GM19452 (cell line): Measurements from ENCODE around the gene RBCK1.
A peak's percentile ranks its signal among the peaks of the same experiment; 100 is the strongest.
"Not testable (repeated sequence)": the region's sequence is repeated elsewhere in the genome, so short reads cannot be mapped to it uniquely, and the experiment has no call there.

ENCODE experiments used
- ATAC-seq: cut with Tn5 transposase; IDR thresholded peaks from one replicate; pipeline ENCODE4 v1.9.1; 2021; ENCODE audit not compliant: unreplicated experiment

Gene RBCK1

DNA sequence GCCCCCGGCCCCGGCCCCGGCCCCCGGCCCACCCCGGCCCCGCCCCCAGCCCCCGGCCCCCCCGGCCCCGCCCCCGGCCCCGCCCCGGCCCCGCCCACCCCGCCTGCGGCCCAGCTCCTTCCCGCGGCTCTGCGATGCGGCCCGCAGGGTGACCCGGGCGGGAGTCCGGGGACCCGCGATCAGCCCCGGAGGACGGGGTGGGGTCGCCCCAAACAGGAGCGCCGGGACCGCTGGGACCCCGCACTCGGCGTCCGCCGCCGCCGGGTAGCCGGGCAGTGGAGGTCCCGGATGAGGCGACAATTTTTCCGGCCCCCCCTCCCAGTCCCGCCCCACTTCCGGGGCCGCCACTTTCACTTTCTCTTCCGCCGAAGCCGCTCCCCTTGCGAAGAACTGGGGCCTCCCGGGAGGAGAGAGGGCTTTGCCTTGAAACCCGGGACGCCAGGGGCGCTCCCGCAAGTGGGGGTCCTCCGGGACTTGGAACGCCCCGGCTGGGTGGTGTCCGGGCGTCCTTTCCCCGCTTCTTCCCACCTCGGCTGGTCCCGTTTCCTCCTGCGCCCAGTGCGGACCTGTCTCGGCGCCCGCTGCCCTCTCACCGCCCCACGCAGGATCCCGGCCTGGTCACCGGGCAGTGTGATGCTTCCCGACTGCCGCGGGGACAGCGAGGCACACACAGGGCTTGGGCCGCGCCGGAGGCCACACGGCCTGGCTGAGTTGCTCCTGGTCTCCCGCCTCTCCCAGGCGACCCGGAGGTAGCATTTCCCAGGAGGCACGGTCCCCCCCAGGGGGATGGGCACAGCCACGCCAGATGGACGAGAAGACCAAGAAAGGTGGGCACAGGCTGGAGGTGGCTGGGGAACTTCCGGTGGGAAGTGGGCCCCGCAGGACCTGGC is at the start of gene RBCK1:
Gene RBCK1, plus strand, starts transcription at position 347 of the 890 bp plus-strand sequence. Its CDS starts 459 bp downstream, at position 806.
- peak; percentile 65 for ATAC-seq

DNA sequence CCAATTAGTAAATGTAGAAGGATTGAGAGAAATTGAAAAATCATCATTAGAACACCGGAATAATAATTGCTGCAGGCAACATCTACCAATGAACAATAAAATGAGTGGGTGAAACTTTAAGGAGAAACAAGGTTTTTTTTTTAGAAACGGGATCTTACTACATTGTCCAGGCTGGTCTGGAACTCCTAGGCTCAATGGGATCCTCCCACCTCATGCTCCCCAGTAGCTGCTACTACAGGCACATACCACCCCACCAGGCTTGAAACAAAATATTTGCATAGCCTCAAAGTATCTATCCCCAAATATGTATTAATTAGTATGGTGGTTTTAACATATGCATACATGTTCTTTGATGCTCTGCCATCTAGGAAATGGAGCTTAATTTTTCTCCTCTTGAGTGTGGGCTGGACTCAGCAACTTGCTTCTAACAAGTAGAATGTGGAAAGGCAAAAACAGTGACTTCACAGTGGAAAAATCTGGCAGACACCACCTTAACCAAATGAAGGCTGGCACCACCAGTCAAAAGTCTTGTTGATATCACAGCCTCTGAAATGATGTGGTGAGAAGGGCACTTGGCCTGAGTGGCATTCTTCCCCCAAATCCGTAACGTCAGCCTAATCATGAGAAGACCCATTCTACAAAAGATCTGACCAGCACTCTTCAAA is 49.1 kb upstream of the RBCK1 start:
- no peak for ATAC-seq

DNA sequence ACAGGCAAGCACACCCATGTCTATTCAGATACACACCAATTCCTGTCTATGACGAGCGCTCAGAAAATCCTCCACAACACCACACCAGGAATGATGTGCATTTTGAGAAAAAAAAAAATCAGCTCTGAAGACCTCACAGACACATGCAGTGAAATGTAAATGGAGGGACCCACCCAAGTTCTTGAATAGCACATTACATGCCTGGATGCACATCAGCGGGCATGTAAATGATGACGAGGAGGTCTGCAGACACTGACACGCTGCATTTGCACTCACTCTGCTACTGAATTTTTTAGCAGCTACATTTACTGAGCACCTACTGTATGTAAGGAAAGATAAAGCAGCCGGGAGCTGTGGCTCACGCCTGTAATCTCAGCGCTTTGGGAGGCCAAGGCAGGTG is 46.5 kb upstream of the RBCK1 start:
- ATAC-seq: no peak

DNA sequence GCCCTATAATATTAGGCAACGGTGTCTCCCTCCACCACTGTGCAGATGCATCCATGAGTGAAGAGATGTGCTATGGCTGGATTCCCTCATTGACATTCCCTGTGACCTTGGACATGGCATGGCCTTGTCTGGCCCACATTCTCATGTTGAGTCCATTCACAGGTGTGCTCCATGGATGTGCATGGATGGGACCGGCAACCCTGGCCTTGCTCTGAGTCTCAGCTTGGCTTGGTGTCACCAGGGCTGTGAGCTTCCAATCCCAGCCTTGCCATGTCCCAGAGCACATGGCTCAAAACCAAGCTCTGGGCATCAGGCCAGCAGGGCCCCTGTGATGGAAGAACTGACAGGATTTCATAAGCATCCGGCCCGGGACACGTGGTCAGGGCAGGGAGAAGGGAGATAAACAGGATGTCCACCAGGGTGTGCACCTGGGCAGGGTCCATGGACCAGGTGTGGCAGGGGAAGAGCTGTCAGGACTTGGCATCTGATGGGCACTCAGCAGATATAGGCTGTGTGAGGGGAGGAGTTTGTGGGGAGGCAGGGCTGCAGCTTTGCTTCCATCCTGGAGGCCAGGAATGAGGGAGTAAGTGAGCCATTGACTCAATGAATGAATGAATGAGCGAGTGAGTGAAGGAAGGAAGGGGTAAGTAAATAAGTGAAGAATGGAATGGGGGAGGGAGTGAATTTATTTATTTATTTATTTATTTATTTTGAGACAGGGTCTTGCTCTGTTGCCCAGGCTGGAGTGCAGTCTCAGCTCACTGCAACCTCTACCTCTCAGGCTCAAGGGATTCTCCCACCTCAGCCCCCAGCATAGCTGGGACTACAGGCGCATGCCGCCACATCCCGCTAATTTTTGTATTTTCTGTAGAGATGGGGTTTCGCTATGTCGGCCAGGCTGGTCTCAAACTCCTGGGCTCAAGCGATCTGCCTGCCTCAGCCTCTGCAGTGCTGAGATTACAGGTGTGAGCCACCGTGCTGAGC is 45.5 kb upstream of the RBCK1 start:
- ATAC-seq: no peak

DNA sequence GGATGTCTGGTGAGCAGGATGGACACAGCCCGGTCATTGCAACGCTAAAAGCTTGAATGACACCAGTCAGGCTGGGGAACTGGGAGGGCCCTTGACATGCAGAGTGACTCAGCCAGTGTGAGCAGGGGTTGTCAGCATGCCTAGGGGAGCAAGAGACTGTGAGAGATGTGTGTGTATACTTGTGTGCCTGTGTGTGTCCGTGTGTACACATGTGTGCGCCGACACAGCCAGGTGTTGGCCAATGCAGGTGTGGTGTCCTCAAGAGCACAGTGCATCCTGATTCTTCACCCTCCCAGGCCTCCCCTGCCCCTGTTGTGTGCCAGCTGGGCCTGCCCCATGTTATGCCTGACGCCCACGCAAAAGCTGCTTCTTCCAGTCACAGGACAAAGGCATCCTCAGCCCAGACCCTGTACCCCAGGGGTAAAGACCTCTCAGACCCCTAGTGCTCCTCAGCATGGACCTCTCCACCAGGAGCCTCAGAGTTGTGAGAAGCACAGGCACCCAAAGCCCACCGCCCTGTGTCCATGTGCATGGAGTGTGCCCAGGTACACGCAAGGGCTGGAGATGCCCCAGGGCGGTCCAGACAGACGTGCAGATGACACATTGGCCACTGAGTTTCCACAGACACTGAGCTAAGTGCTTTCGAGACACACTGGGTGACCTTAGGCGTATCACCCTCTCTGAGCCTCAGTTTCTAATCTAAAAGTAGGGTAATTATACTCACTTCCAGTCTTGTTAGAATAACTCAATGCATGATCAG is 44.6 kb upstream of the RBCK1 start:
- no peak for ATAC-seq

DNA sequence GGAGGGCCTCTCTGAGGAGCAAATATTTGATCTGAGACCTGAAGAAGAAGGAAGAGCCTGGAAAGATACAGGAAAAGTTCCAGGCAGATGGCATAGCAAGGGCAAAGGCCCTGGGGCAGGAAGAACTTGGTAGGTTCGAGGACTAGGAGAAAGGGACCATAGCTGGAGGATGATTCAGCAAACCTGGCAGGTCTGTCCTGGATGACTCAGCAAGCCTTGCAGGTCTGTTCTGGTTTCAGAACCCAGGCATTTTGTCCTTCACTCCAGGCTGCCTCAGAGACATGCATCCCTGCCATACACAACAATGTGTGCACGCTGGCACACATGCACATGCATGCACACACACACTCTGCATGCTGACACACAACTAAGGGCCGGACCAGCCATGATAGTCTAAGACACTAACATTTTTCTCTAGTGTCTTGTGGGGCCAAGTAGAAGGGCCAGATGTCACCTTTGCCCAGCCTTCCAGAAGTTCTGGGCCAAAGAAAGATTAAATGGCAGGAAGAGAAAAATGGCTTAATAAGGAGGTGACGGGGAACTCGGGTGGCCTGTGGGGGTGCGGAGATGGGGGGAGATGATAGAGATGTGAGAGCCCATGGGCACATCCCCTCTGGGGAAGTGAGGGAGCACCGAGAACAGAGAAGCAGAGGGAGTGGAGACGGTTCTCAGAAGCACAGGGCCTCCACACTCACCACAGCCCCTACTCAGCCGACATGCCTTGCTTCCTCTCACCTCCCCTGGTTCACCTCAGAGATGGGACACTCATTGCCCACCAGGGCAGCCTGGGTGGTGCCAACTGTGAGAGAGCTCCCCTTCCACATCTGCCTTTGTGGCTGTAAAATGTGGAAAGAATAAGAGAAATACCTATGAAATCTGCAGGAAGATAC is 42.9 kb upstream of the RBCK1 start:
- ATAC-seq: no peak

DNA sequence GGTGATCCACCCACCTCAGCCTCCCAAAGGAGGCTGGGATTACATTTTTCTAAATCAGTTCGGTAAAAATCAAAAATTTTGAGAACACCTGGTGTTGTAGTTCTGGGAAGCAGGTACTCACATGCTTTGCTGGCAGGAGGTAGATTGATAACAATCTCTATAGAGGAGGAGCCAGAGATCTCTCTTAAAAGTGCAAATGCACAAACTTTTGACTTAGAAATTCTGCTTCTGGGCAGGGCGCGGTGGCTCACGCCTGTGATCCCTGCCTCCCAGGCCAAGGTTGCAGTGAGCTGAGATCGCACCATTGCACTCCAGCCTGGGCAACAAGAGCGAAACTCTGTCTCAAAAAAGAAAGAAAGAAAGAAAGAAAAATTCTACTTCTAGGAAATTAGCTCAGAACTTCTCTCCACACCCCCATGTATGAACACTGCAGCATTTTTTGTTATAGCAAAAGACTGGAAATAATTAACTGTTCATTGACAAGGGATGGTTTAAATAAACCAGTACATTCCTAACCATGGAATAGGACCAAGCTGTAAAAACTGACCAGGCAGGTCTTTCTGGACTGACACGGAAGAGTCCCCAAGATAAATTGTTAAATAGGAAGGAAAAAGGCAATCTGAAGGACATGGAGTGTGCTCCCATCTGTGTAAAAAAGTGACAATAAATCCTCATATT is 41.9 kb upstream of the RBCK1 start:
- no peak for ATAC-seq

DNA sequence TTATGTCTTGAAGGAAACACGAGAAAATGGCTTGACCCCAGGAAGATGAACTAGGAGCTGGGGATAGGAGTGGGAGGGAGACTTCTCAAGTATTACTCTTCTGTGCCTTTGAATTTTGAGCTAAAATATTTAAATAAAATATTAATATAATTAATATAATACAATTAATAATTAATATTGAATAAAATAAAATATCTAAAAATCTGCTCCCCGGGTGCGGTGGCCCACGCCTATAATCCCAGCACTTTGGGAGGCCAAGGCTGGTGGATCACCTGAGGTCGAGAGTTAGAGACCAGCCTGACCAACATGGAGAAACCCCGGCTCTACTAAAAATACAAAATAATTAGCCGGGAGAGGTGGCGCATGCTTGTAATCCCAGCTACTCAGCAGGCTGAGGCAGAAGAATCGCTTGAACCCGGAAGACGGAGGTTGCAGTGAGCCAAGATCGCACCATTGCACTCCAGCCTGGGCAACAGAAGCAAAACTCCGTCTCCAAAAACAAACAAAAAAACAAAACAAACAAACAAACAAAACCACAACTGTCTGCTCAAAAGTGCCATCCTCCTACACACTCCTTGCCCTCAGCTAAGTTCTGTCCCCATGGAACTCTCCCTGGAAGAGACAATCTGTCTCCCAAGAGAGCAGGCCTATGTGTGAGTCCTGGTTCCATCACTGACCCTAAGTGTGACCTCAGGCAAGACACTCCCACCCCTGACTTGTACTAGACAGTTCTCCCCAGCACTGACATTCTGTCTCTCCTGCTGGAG is 41.2 kb upstream of the RBCK1 start:
- no peak for ATAC-seq

DNA sequence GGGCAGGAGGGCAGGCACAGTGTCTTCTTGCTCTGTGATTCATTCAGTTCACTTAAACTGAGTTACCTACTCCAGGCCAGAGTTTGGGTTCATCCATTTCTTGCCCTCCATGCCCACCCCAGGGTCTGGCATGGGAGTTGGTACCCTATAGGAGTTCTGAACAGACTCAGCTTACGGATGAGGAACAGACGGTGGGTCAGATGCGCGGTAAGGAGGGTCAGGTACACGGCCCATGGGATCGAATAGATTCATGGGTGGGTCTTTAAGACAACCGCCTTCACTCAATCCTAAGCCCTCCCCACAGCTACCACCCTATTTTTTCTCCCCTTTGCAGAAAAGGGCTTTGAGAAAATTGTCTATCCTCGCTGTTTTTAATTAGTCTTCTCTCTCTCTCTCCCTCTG is 40.6 kb upstream of the RBCK1 start:
- ATAC-seq: no peak

DNA sequence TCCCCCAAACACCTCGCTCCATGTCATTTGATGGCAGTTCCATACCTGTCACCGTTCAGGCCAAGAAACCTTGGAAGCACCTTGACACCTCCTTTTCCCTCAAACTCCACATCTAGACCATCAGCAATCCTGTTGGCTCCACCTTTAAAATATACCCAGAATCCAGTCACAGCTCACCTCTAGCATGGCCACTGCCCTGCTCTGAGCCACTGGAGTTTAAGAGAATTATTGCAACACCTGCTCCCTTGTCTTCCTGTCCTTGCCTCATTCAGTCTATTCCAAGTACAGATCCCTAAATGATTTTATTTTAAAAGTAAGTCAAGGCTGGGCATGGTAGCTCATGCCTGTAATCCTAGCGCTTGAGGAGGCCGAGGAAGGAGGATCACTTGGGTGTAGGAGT is 39.2 kb upstream of the RBCK1 start:
- ATAC-seq: no peak

DNA sequence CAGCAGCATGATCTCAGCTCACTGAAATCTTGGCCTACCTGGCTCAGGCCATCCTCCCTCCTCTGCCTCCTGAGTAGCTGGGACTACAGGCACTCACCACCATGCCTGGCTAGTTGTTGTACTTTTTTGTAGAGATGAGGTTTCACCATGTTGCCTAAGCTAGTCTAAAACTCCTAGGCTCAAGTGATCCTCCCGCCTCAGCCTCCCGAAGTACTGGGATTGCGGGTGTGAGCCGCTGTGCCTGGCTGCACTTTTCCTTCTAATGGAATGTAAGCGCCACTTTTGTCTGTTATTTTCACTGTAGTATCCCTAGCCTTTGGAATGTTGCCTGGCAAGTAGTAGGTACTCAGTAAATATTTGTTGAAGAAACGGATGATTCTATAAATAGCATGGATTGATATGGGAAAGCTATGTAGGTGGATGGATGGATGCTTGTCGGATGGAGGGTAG is 37.9 kb upstream of the RBCK1 start:
- ATAC-seq: no peak

DNA sequence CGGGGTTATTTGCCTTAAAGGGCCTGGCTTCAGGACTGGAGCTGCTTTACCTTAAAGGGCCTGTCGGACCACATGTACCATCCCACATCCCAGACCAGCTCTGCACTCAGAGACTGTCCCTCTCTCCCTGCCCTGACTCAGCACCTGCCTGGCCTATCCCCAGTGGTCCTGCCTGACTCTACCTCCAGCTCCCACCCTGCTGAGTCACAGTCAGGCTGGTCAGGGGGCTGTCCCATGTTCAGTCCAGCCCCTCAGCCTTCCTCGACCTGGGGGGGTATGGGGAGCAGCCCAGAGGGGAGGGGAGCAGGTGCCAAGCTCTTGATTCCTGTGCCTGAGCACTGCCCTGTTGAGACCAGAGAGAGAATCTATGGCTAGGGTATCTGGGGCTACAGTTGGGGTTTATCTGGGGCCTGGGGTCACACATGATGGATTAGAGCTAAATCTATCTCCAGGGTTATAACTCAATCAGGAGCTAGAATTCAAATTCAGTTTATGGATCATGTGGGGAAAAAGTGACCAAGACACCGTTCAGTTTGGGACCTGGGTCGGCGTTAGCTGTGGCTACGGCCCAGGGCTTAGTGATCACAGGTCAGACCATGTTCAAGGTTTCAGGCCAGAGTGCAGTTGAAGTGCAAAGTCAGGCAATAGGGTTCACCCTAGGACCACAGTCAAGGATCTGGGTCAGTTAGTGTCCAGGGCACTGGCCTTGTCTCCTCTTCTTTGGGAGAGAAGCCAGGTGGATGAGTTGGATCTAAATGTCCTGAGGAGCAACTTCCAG is 36.9 kb upstream of the RBCK1 start:
- no peak for ATAC-seq

DNA sequence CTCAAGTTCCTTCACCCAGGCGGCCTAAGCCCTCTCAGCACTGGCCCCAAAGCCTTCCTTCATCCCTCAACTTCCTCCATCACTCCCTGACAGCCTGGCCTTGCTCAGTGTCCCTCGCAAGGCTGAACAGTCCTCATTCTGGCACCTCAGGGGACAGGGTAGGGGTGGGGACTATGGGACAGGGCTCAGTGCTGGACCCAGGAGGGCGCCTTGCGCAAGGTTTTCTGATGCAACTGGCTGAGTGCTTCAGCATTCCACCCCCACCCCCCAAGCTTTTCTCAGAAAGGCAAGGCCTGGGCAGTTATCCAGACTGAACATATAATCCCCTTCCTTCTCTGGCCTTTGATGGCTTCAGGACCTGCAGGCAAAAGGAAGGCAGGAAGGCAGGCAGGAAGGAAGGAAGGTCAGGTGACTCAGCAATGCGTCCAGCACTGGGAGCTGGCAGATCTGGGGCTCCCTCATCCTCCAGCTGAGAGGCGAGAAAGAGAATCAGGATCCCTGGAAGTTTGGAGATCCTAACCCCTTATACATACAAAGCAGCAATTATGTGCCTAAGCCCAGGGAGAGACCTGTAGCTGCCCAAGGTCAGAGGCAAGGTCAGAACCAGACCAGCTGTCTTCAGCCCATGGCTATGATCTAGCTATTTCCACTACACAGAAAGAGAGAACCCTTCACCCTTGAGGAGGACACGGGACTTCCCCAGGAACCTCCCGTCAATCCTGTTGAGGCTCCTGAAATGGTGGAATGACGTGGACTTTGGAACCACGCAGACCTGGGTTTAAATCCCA is 36.1 kb upstream of the RBCK1 start:
- ATAC-seq: no peak

DNA sequence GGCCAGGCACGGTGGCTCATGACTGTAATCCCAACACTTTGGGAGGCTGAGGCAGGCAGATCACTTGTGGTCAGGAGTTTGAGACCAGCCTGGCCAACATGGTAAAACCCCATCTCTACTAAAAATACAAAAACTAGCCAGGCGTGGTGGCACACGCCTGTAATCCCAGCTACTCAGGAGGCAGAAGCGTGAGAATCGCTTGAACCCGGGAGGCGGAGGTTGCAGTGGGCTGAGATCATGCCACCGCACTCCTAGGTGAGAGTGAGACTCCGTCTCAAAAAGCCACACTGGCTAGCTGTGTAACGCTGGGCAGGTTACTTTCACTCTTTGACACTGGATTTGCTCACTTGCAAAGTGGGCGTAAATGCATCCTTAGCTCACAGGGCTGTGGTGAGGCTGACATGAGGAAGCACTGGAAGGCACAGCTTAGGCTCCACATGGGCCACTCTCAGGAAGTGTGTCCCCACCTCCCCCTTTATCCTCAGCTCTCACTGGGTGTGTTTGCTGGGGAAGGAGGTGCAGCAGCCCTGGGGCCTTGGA is 35.5 kb upstream of the RBCK1 start:
- ATAC-seq: not testable (repeated sequence)

DNA sequence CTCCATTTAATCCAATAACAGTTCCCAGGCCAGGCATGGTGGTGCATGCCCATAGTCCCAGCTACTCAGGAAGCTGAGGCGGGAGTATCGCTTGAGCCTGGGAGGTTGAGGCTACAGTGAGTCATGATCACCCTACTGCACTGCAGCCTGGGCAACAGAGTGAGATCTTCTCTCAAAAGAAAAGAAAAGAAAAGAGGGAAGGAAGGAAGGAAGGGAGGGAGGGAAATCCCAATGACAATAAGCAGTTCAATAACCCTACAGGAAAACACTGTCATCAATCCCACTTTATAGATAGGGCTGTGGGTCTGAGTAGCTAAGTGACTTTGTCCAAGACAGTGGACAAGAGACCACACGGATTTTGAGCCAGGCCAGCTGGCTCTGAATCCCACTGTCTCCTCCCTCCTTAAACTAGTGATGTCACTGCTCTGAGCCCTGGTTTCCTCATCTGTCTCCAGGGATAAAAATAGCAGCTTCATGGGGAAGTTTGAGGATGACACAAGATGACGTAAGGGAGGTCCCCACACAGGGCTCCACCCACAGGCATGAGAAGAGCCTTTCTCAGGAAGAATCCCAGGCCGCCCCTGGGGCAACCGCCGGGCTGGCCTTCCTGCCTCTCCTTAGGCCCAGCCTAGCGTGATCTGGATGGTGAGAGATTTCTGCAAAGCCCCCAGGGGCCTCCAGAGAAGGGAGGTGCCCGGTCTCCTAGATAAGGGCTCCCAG is 34.8 kb upstream of the RBCK1 start:
- no peak for ATAC-seq
